KOPT-K1 (cell line): ENCODE measurements around the gene CGNL1.

Experiments used
- H3K27ac ChIP-seq: fragments of 200-600 bp; sonication (generic); 2 replicates; pipeline ENCODE4 v1.5.1; 2016; ENCODE audit warnings: antibody characterized with exemption, mild to moderate bottlenecking, low read depth, low read length; ENCODE audit not compliant: poor library complexity, severe bottlenecking
- H3K36me3 ChIP-seq: fragments of 200-600 bp; sonication (generic); 2 replicates; pipeline ENCODE4 v1.5.1; 2017; ENCODE audit warnings: antibody characterized with exemption, mild to moderate bottlenecking, low read length, moderate library complexity; ENCODE audit not compliant: insufficient read depth
- H3K9me3 ChIP-seq: fragments of 200-600 bp; sonication (generic); 2 replicates; pipeline ENCODE4 v1.5.1; 2017; ENCODE audit warnings: antibody characterized with exemption, low read length, mild to moderate bottlenecking; ENCODE audit not compliant: insufficient read depth, poor library complexity, severe bottlenecking

CGNL1 gene

GRCh38 chr15:57375827-57376695 is at the start of gene CGNL1:
Gene CGNL1 (plus strand): TSS chr15:57376505. CDS start chr15:57438000, 61,495 bp downstream.
- Histone ChIP-seq H3K36me3 (no peaks in the 10 kb centered on the region), H3K9me3 (peaks cover 6% of the 10 kb centered on the region), H3K27ac (no peak within 1 kb of the TSS)

- no peak overlapping the region for H3K27ac ChIP-seq
- H3K9me3 ChIP-seq = no peaks in the 10 kb centered on the region
- no peaks in the 10 kb centered on the region for H3K36me3 ChIP-seq
Measured at GRCh38 chr15:57327985-57328471, 48.3 kb upstream of the CGNL1 start.

- Histone ChIP-seq H3K36me3 (no peaks in the 10 kb centered on the region), H3K9me3 (no peaks in the 10 kb centered on the region), H3K27ac (no peak overlapping the region)
Measured at GRCh38 chr15:57328479-57328878, 47.8 kb upstream of the CGNL1 start.

- no peaks in the 10 kb centered on the region for H3K36me3 ChIP-seq
- H3K27ac ChIP-seq = no peak overlapping the region
- no peaks in the 10 kb centered on the region for H3K9me3 ChIP-seq
Measured at GRCh38 chr15:57328897-57329296, 47.4 kb upstream of the CGNL1 start.

- Histone ChIP-seq H3K27ac (no peak overlapping the region), H3K9me3 (no peaks in the 10 kb centered on the region), H3K36me3 (no peaks in the 10 kb centered on the region)
Measured at GRCh38 chr15:57329582-57330367, 46.5 kb upstream of the CGNL1 start.

GRCh38 chr15:57330619-57331340 is 45.5 kb upstream of the CGNL1 start:
- no peaks in the 10 kb centered on the region for H3K9me3 ChIP-seq
- H3K27ac ChIP-seq = no peak overlapping the region
- H3K36me3 ChIP-seq = no peaks in the 10 kb centered on the region

- H3K36me3 ChIP-seq = no peaks in the 10 kb centered on the region
- H3K9me3 ChIP-seq = no peaks in the 10 kb centered on the region
- no peak overlapping the region for H3K27ac ChIP-seq
Measured at GRCh38 chr15:57332326-57332725, 44.0 kb upstream of the CGNL1 start.

- H3K27ac ChIP-seq = no peak overlapping the region
Measured at GRCh38 chr15:57333487-57333886, 42.8 kb upstream of the CGNL1 start.

GRCh38 chr15:57334257-57334656 is 42.0 kb upstream of the CGNL1 start:
- no peaks in the 10 kb centered on the region for H3K9me3 ChIP-seq
- no peak overlapping the region for H3K27ac ChIP-seq
- H3K36me3 ChIP-seq = no peaks in the 10 kb centered on the region

More at GRCh38 chr15:57333487-57333886, 42.8 kb upstream of the CGNL1 start:
- Histone ChIP-seq H3K9me3 (no peaks in the 10 kb centered on the region), H3K36me3 (no peaks in the 10 kb centered on the region)

- Histone ChIP-seq H3K27ac (no peak overlapping the region), H3K9me3 (no peaks in the 10 kb centered on the region), H3K36me3 (no peaks in the 10 kb centered on the region)
Measured at GRCh38 chr15:57335293-57335715, 41.0 kb upstream of the CGNL1 start.

- Histone ChIP-seq H3K9me3 (no peaks in the 10 kb centered on the region), H3K36me3 (no peaks in the 10 kb centered on the region), H3K27ac (no peak overlapping the region)
Measured at GRCh38 chr15:57335719-57336118, 40.6 kb upstream of the CGNL1 start.

GRCh38 chr15:57337868-57338411 is 38.4 kb upstream of the CGNL1 start:
- H3K9me3 ChIP-seq = no peaks in the 10 kb centered on the region
- no peaks in the 10 kb centered on the region for H3K36me3 ChIP-seq
- H3K27ac ChIP-seq = no peak overlapping the region

- Histone ChIP-seq H3K9me3 (no peaks in the 10 kb centered on the region), H3K36me3 (no peaks in the 10 kb centered on the region), H3K27ac (no peak overlapping the region)
Measured at GRCh38 chr15:57339321-57339720, 37.0 kb upstream of the CGNL1 start.

- no peaks in the 10 kb centered on the region for H3K36me3 ChIP-seq
- no peaks in the 10 kb centered on the region for H3K9me3 ChIP-seq
- H3K27ac ChIP-seq = no peak overlapping the region
Measured at GRCh38 chr15:57340682-57341259, 35.5 kb upstream of the CGNL1 start.
